SK-N-SH (cell line): ENCODE results near the gene TBRG4. TPM values are rescaled to one million over a fixed set of nuclear protein-coding genes. Genes with fewer than 3 reads are reported as not detected.

Experiments
- CTCF ChIA-PET: fragments of 300-600, 350-600 bp; formaldehyde crosslinking; extraction: SDS; loops from one replicate; lab custom pipeline; 2021; lab: Yijun Ruan, JAX
- POLR2A ChIA-PET: fragments of 350-600 bp; sonication (Branson Sonifier 250); formaldehyde crosslinking; extraction: SDS; loops from one replicate; lab custom pipeline; 2020; ENCODE audit warnings: antibody characterized with exemption, inconsistent platforms; lab: Yijun Ruan, JAX
- DNase-seq: peaks from one replicate; pipeline ENCODE4 v3.0.0; 2012
- H2AFZ ChIP-seq: fragments of 200-600 bp; sonication (generic); 2 replicates; pipeline ENCODE4 v1.8.1; 2016; ENCODE audit warnings: antibody characterized with exemption, mild to moderate bottlenecking, low read depth
- H3F3A ChIP-seq: fragments of 200-600 bp; sonication (generic); replicated peaks from 2 replicates; pipeline ENCODE3; 2016; ENCODE audit warnings: antibody characterized with exemption, mild to moderate bottlenecking; ENCODE audit not compliant: insufficient read depth
- H3K27ac ChIP-seq, 2 experiments: fragments of 200-500 bp in 1 of 2; fragments of 200-600 bp in 1 of 2; sonication (Bioruptor generic) in 1 of 2; sonication (generic), shearing (Covaris generic) in 1 of 2; 2 replicates each; pipeline versions ENCODE4 v1.5.1 to v1.6.1; 2014 to 2016; ENCODE audit warnings: low read depth in 2 of 2, inconsistent platforms in 1 of 2, low read length in 1 of 2, mild to moderate bottlenecking in 1 of 2, mixed read lengths in 1 of 2
- H3K27me3 ChIP-seq: fragments of 200-600 bp; sonication (generic), shearing (Covaris generic); 2 replicates; pipeline ENCODE4 v1.6.1; 2016; ENCODE audit warnings: mixed run types; ENCODE audit not compliant: insufficient read depth
- H3K36me3 ChIP-seq, 2 experiments: fragments of 200-500 bp in 1 of 2; fragments of 200-600 bp in 1 of 2; sonication (Bioruptor generic) in 1 of 2; sonication (generic) in 1 of 2; replicated peaks in 1 of 2; 2 replicates each; pipeline versions ENCODE3 to v1.5.1; 2014 to 2016; ENCODE audit warnings: low read length in 1 of 2, mild to moderate bottlenecking in 1 of 2; ENCODE audit not compliant: insufficient read depth in 2 of 2, control insufficient read depth in 1 of 2
- H3K4me1 ChIP-seq, 2 experiments: fragments of 200-500 bp in 1 of 2; fragments of 200-600 bp in 1 of 2; sonication (Bioruptor generic) in 1 of 2; sonication (generic), shearing (Covaris generic) in 1 of 2; 2 replicates each; pipeline versions ENCODE4 v1.5.1 to v1.6.1; 2014 to 2016; ENCODE audit warnings: low read depth in 1 of 2, low read length in 1 of 2, mixed run types in 1 of 2; ENCODE audit not compliant: insufficient read depth in 2 of 2, control insufficient read depth in 1 of 2
- H3K4me2 ChIP-seq: fragments of 200-600 bp; sonication (generic), shearing (Covaris generic); 2 replicates; pipeline ENCODE4 v1.6.1; 2017; ENCODE audit warnings: mixed run types
- H3K4me3 ChIP-seq, 2 experiments: fragments of 200-500 bp in 1 of 2; fragments of 200-600 bp in 1 of 2; sonication (Bioruptor generic) in 1 of 2; sonication (generic), shearing (Covaris generic) in 1 of 2; 2 replicates each; pipeline versions ENCODE4 v1.5.1 to v1.8.1; 2014 to 2016; ENCODE audit warnings: low read depth in 2 of 2, inconsistent platforms in 1 of 2, low read length in 1 of 2, mild to moderate bottlenecking in 1 of 2, mixed read lengths in 1 of 2, moderate library complexity in 1 of 2
- H3K79me2 ChIP-seq: fragments of 200-600 bp; sonication (generic); 2 replicates; pipeline ENCODE4 v1.8.1; 2017; ENCODE audit warnings: mild to moderate bottlenecking; ENCODE audit not compliant: insufficient read depth
- H3K9ac ChIP-seq: fragments of 200-600 bp; sonication (generic); 2 replicates; pipeline ENCODE4 v1.6.1; 2017; ENCODE audit warnings: mixed run types
- H3K9me2 ChIP-seq: fragments of 200-600 bp; sonication (generic); 2 replicates; pipeline ENCODE4 v1.6.1; 2017; ENCODE audit warnings: mixed run types
- H3K9me3 ChIP-seq: fragments of 200-600 bp; sonication (generic); 2 replicates; pipeline ENCODE4 v1.6.1; 2017; ENCODE audit warnings: mixed run types, mild to moderate bottlenecking, moderate library complexity
- H4K20me1 ChIP-seq: fragments of 200-600 bp; sonication (generic); 2 replicates; pipeline ENCODE4 v1.6.1; 2017; ENCODE audit warnings: mild to moderate bottlenecking, mixed run types; ENCODE audit not compliant: insufficient read depth
- CHD2 ChIP-seq: fragments of 150-350 bp; IDR thresholded peaks from 2 replicates; pipeline ENCODE4 v1.6.1; 2018; ENCODE audit warnings: low read length; ENCODE audit not compliant: partially characterized antibody
- FOSL2 ChIP-seq: IDR thresholded peaks from 2 replicates; pipeline ENCODE4 v1.4.0; 2012; ENCODE audit warnings: low read depth, mild to moderate bottlenecking, moderate library complexity, borderline replicate concordance
- FOXM1 ChIP-seq: IDR thresholded peaks from 2 replicates; pipeline ENCODE4 v1.4.0; 2012; ENCODE audit warnings: low read depth, mild to moderate bottlenecking
- MAX ChIP-seq: IDR thresholded peaks from 2 replicates; pipeline ENCODE4 v1.4.0; 2012; ENCODE audit warnings: low read depth
- MEF2A ChIP-seq: IDR thresholded peaks from 2 replicates; pipeline ENCODE4 v1.4.0; 2012; ENCODE audit warnings: low read depth, borderline replicate concordance
- MXI1 ChIP-seq: IDR thresholded peaks from 2 replicates; pipeline ENCODE4 v1.6.1; 2012; ENCODE audit warnings: mild to moderate bottlenecking, low read depth, low read length, improper control_type of control experiment
- NRF1 ChIP-seq: IDR thresholded peaks from 2 replicates; pipeline ENCODE4 v1.6.1; 2012; ENCODE audit warnings: low read depth, mild to moderate bottlenecking, low read length
- POLR2AphosphoS5 ChIP-seq: IDR thresholded peaks from 2 replicates; pipeline ENCODE4 v1.6.1; 2012; ENCODE audit warnings: low read depth, low read length
- RCOR1 ChIP-seq: fragments of 150-350 bp; IDR thresholded peaks from 2 replicates; pipeline ENCODE4 v1.6.1; 2017; ENCODE audit warnings: antibody characterized with exemption, low read length
- RFX5 ChIP-seq: IDR thresholded peaks from 2 replicates; pipeline ENCODE4 v1.6.1; 2012; ENCODE audit warnings: mild to moderate bottlenecking, improper control_type of control experiment, low read length
- RXRA ChIP-seq: IDR thresholded peaks from 2 replicates; pipeline ENCODE4 v1.4.0; 2012; ENCODE audit warnings: low read depth, mild to moderate bottlenecking, borderline replicate concordance
- SIN3A ChIP-seq: IDR thresholded peaks from 2 replicates; pipeline ENCODE4 v1.6.1; 2012; ENCODE audit warnings: low read depth, mild to moderate bottlenecking, low read length, moderate library complexity, borderline replicate concordance
- TAF1 ChIP-seq: IDR thresholded peaks from 2 replicates; pipeline ENCODE4 v1.6.1; 2012; ENCODE audit warnings: low read depth, mild to moderate bottlenecking, low read length, moderate library complexity, borderline replicate concordance
- TCF12 ChIP-seq: IDR thresholded peaks from 2 replicates; pipeline ENCODE4 v1.4.0; 2012
- TEAD4 ChIP-seq: IDR thresholded peaks from 2 replicates; pipeline ENCODE4 v1.4.0; 2012; ENCODE audit warnings: mild to moderate bottlenecking, borderline replicate concordance; ENCODE audit not compliant: insufficient read depth
- USF1 ChIP-seq: IDR thresholded peaks from 2 replicates; pipeline ENCODE4 v1.4.0; 2012; ENCODE audit warnings: low read depth, borderline replicate concordance
- USF2 ChIP-seq: fragments of 150-350 bp; IDR thresholded peaks from 2 replicates; pipeline ENCODE4 v1.6.1; 2017; ENCODE audit warnings: antibody characterized with exemption, low read length, low read depth, borderline replicate concordance
- ZBTB33 ChIP-seq: IDR thresholded peaks from 2 replicates; pipeline ENCODE4 v1.4.0; 2012; ENCODE audit warnings: low read depth, borderline replicate concordance
- WGBS: methylation state at CpG from one replicate; pipeline ENCODE4 v1.1.6; 2017; ENCODE audit warnings: low lambda C conversion rate; 5-methylcytosine and 5-hydroxymethylcytosine counted together
- polyA plus RNA-seq, 3 experiments: library from polyadenylated mRNA; depleted of rRNA; stranded (reverse); fragments of >200 nt; gene quantifications; 2 replicates each; pipeline ENCODE4 v1.2.3, GENCODE V29; 2012

Gene TBRG4
- polyA plus RNA-seq, 1 of the 3 experiments (the other 2 are of a cell fraction): 76.2 TPM

DNA sequence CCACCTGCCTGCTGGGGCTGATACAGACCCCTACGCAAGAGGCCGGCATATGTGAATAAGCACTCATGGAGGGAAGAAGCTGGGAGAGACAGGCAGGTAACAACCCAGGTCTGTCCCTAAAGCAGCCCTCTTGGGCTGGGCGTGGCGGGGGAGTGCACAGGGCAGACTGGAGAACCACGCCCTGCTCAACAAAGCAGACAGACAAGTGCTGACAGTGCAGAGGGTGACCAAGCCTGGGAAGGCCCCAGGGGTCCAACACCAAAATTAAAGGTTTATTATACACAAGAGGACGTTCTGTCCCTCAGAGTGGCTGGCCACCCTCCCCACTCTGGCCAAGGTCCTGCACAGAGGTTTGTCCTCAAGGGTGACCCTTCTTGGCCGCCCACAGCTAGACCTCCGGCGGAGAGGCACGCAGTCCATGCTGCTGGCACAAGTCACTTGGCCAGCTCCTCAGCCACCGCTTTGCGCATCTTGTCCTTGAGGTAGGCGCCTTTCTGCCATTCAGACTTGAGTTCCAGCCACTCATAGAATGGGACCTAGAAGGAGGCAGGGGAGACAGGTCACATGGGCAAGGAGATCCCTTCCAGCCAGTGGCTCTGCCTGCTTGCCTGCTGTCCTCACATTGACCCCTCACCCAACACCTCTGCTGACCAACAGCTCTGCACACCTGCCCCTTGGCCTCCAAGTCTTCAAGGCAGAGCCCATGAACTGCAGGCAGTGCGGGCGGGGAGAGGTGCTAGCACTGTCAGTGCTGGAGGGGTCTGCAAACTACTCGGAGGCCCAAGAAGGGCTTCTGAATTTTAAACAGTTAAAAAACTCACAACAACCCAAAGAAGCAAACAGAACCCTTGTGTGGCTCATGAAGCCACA is 11.4 kb downstream of the TBRG4 start:
- Histone ChIP-seq H3K4me2 (no peak overlapping the region), H3F3A (peaks cover 16% of the 10 kb centered on the region), H3K79me2 (peaks cover 7% of the 10 kb centered on the region; the same call in 1 of the 2 replicates), H3K36me3 (peaks cover 34 to 61% of the 10 kb centered on the region in 2 experiments), H3K9me2 (no peaks in the 10 kb centered on the region), H3K27ac (no peak overlapping the region), H2AFZ (no peak overlapping the region), H3K9me3 (no peaks in the 10 kb centered on the region), H4K20me1 (peaks cover 22% of the 10 kb centered on the region), H3K4me1 (no peaks in the 10 kb centered on the region), H3K9ac (no peak overlapping the region), H3K27me3 (no peaks in the 10 kb centered on the region), H3K4me3 (no peak overlapping the region)
- no peak for DNase-seq
- WGBS: 96% methylated on average over 16 of the region's 16 CpGs
- ChIA-PET CTCF (interaction anchor here (1.2 to 1.5 kb wide), 3 partner anchors 10 to 127 kb away, joined by 3 to 4 read pairs (median 3); no protein-coding TSS in a partner anchor), POLR2A (interaction anchor here (1.2 to 2.3 kb wide), 3 partner anchors 11 to 13 kb away, joined by 3 to 9 read pairs (median 3); partner anchors contain the start of gene TBRG4)
- TF ChIP-seq FOXM1 (no peak), RCOR1 (no peak), TEAD4 (no peak), USF2 (no peak), MXI1 (no peak), TCF12 (no peak)

GRCh38 chr7:45098983-45099839 is 12.3 kb downstream of the TBRG4 start:
- no peaks in the 10 kb centered on the region for H3K4me1 ChIP-seq
- no peak overlapping the region for H2AFZ ChIP-seq
- H3K4me2 ChIP-seq: no peak overlapping the region
- no peak overlapping the region for H3K4me3 ChIP-seq
- DNase-seq: no peak
- H3K9ac ChIP-seq: no peak overlapping the region
- whole genome bisulfite sequencing: 93% methylated on average over 8 of the region's 10 CpGs
- POLR2A ChIA-PET: interaction anchor here (1.2 to 2.3 kb wide), 3 partner anchors 10 to 12 kb away, joined by 3 to 9 read pairs (median 3); partner anchors contain the start of gene TBRG4
- H3K9me3 ChIP-seq: no peaks in the 10 kb centered on the region
- peaks cover 2% of the 10 kb centered on the region; the same call in 1 of the 2 replicates for H3K79me2 ChIP-seq
- H3K36me3 ChIP-seq: peaks cover 34 to 52% of the 10 kb centered on the region in 2 experiments
- no peak overlapping the region for H3K27ac ChIP-seq
- peaks cover 17% of the 10 kb centered on the region for H4K20me1 ChIP-seq
- no peaks in the 10 kb centered on the region for H3K9me2 ChIP-seq
- peaks cover 16% of the 10 kb centered on the region for H3F3A ChIP-seq
- no peaks in the 10 kb centered on the region for H3K27me3 ChIP-seq
- CTCF ChIA-PET: interaction anchor here (1.2 to 1.5 kb wide), 3 partner anchors 9 to 126 kb away, joined by 3 to 4 read pairs (median 3); no protein-coding TSS in a partner anchor
- TF ChIP-seq RFX5 (no peak), ZBTB33 (no peak), FOSL2 (no peak), NRF1 (no peak), MAX (no peak), USF1 (no peak), POLR2AphosphoS5 (no peak; the same call in 1 of the 2 replicates), MEF2A (no peak), SIN3A (no peak), TCF12 (no peak), RXRA (no peak), CHD2 (no peak), TAF1 (no peak), USF2 (no peak), MXI1 (no peak)
